ENCODE data around the gene DOK6. TPM values are rescaled to one million over a fixed set of nuclear protein-coding genes. Genes with fewer than 3 reads are reported as not detected.

DOK6 gene
- total and polyA plus RNA-seq, 2 donors (not counting 3 experiments of a cell fraction or from before 2014, with no cell fraction given), result under 0.01 TPM; not detected in 1

GRCh38 chr18:69664399-69664798 lies 263.7 kb downstream of the DOK6 start:
- TF ChIP-seq JUN (IDR thresholded peaks at IDR 0.05; ENCODE audit: borderline replicate concordance, insufficient read depth, insufficient read length, low read depth), result no peak
- no peak for TF ChIP-seq EZH2 (IDR thresholded peaks at IDR 0.05; ENCODE audit: borderline replicate concordance, low read depth, low read length, severe bottlenecking)
- TF ChIP-seq, protein P1, sequence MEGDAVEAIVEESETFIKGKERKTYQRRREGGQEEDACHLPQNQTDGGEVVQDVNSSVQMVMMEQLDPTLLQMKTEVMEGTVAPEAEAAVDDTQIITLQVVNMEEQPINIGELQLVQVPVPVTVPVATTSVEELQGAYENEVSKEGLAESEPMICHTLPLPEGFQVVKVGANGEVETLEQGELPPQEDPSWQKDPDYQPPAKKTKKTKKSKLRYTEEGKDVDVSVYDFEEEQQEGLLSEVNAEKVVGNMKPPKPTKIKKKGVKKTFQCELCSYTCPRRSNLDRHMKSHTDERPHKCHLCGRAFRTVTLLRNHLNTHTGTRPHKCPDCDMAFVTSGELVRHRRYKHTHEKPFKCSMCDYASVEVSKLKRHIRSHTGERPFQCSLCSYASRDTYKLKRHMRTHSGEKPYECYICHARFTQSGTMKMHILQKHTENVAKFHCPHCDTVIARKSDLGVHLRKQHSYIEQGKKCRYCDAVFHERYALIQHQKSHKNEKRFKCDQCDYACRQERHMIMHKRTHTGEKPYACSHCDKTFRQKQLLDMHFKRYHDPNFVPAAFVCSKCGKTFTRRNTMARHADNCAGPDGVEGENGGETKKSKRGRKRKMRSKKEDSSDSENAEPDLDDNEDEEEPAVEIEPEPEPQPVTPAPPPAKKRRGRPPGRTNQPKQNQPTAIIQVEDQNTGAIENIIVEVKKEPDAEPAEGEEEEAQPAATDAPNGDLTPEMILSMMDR (IDR thresholded peaks at IDR 0.05; ENCODE audit: extremely low read depth in 1 of 2, insufficient read depth in 1 of 2, low read depth in 1 of 2, low read length in 2 of 2), result no peak
- DNase-seq (ENCODE audit: low read depth, low spot score) (no peak), FAIRE-seq (no peak)
- POLR2A ChIA-PET, result no interaction called here
- no peaks in the 10 kb centered on the region for H3K9me1 ChIP-seq (replicated peaks; ENCODE audit: control insufficient read depth, extremely low read depth, insufficient read depth, low read length)
- no peak overlapping the region for H2AFZ ChIP-seq (ENCODE audit: low read depth, low read length)
- no peak overlapping the region for H3K4me2 ChIP-seq (ENCODE audit: insufficient read depth, low read length)
- no TSS peak for BruUV-seq (replicated peaks)
- H3K9me3 ChIP-seq (replicated peaks; ENCODE audit: control insufficient read depth, insufficient read depth, low read length), result no peaks in the 10 kb centered on the region
- no peaks in the 10 kb centered on the region for H3K4me1 ChIP-seq (ENCODE audit: control insufficient read depth, extremely low read depth, insufficient read depth, low read length)
- H3K9ac ChIP-seq (replicated peaks; ENCODE audit: extremely low read depth, insufficient read depth, low read length), result no peak overlapping the region
- intact Hi-C loops (cut with micrococcal nuclease) (no loop called here), dilution Hi-C loops (cut with MboI; ENCODE audit: extremely low pct_ligation_motif_present, low sequenced_read_pairs) (no loop called here)
- no peak overlapping the region for H3K27ac ChIP-seq (ENCODE audit: insufficient read depth, low read depth, low read length)
- no peaks in the 10 kb centered on the region for H4K20me1 ChIP-seq (replicated peaks; ENCODE audit: control insufficient read depth, extremely low read depth, insufficient read depth, low read length)
- H3K4me3 ChIP-seq (replicated peaks in 1 of 3; ENCODE audit: insufficient read depth in 1 of 3, low read depth in 1 of 3, low read length in 3 of 3), result no peak overlapping the region
- CTCF ChIA-PET, result no interaction called here
- H3K36me3 ChIP-seq (ENCODE audit: control insufficient read depth in 2 of 2, extremely low read depth in 1 of 2, insufficient read depth in 2 of 2, low read length in 2 of 2), result no peaks in the 10 kb centered on the region
- H3K27me3 ChIP-seq (ENCODE audit: control insufficient read depth in 2 of 2, insufficient read depth in 2 of 2, low read length in 2 of 2), result no peaks in the 10 kb centered on the region
- no peaks in the 10 kb centered on the region for H3K79me2 ChIP-seq (ENCODE audit: control insufficient read depth, insufficient read depth, low read length)

DNA sequence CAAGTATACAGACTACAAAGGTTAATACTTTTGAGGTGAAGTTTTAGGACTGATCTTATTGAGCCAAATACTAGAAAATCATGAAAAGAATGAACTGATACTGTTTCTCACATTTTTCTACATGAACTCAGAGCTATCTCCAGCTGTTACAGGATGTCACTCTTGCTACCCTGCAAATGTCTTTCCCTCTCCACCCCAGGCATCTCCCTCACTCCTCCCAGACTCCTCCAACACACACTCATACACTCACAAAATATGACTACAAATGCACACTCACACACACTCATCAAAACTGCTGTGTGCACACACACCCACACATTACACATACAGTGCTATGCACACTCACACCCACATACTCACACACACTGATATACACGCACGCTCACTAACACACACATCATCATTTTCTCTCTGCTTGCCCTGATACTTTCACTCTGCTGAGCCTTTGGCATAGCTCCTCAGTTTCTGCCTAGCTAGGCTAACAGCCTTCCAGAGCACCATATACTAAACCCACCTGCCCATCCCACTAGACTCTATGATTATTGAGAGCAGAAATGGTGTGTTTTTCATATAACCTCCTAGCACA lies 273.7 kb downstream of the DOK6 start:
- H3K27me3 ChIP-seq (ENCODE audit: control insufficient read depth in 2 of 2, insufficient read depth in 2 of 2, low read length in 2 of 2), result no peaks in the 10 kb centered on the region
- CTCF ChIA-PET, result no interaction called here
- H3K79me2 ChIP-seq (ENCODE audit: control insufficient read depth, insufficient read depth, low read length), result no peaks in the 10 kb centered on the region
- DNase-seq (ENCODE audit: low read depth, low spot score) (no peak), FAIRE-seq (no peak)
- H3K4me2 ChIP-seq (ENCODE audit: insufficient read depth, low read length), result no peak overlapping the region
- intact Hi-C loops (cut with micrococcal nuclease) (no loop called here), dilution Hi-C loops (cut with MboI; ENCODE audit: extremely low pct_ligation_motif_present, low sequenced_read_pairs) (no loop called here)
- no peaks in the 10 kb centered on the region for H3K4me1 ChIP-seq (ENCODE audit: control insufficient read depth, extremely low read depth, insufficient read depth, low read length)
- no peaks in the 10 kb centered on the region for H4K20me1 ChIP-seq (replicated peaks; ENCODE audit: control insufficient read depth, extremely low read depth, insufficient read depth, low read length)
- no peaks in the 10 kb centered on the region for H3K9me3 ChIP-seq (replicated peaks; ENCODE audit: control insufficient read depth, insufficient read depth, low read length)
- H3K4me3 ChIP-seq (replicated peaks in 1 of 3; ENCODE audit: insufficient read depth in 1 of 3, low read depth in 1 of 3, low read length in 3 of 3), result no peak overlapping the region
- POLR2A ChIA-PET, result no interaction called here
- BruUV-seq (replicated peaks), result no TSS peak
- H3K9me1 ChIP-seq (replicated peaks; ENCODE audit: control insufficient read depth, extremely low read depth, insufficient read depth, low read length), result no peaks in the 10 kb centered on the region
- no peak overlapping the region for H3K9ac ChIP-seq (replicated peaks; ENCODE audit: extremely low read depth, insufficient read depth, low read length)
- H3K36me3 ChIP-seq (ENCODE audit: control insufficient read depth in 2 of 2, extremely low read depth in 1 of 2, insufficient read depth in 2 of 2, low read length in 2 of 2), result no peaks in the 10 kb centered on the region
- no peak overlapping the region for H2AFZ ChIP-seq (ENCODE audit: low read depth, low read length)
- H3K27ac ChIP-seq (ENCODE audit: insufficient read depth, low read depth, low read length), result no peak overlapping the region
- TF ChIP-seq JUN (IDR thresholded peaks at IDR 0.05; ENCODE audit: borderline replicate concordance, insufficient read depth, insufficient read length, low read depth) (no peak), MAX (IDR thresholded peaks at IDR 0.05; ENCODE audit: insufficient read depth, insufficient read length) (no peak), POLR2A (IDR thresholded peaks at IDR 0.05; ENCODE audit: low read depth, low read length) (no peak), POLR2AphosphoS5 (IDR thresholded peaks at IDR 0.05; ENCODE audit: insufficient read depth, low read depth, low read length) (no peak), EZH2 (IDR thresholded peaks at IDR 0.05; ENCODE audit: borderline replicate concordance, low read depth, low read length, severe bottlenecking) (no peak), MYC (IDR thresholded peaks at IDR 0.05; ENCODE audit: low read depth, low read length) (no peak), GATA2 (IDR thresholded peaks at IDR 0.05; ENCODE audit: insufficient read depth, insufficient read length, low read depth, low read length) (no peak), FOS (IDR thresholded peaks at IDR 0.05; ENCODE audit: borderline replicate concordance, insufficient read depth, low read length) (no peak)
- TF ChIP-seq, protein P1 (IDR thresholded peaks at IDR 0.05; ENCODE audit: extremely low read depth in 1 of 2, insufficient read depth in 1 of 2, low read depth in 1 of 2, low read length in 2 of 2), result no peak

Data from endothelial cell of umbilical vein (primary cell).